GM18873 (cell line): ENCODE results near the gene SHANK2.

Source experiments
- ATAC-seq: cut with Tn5 transposase; IDR thresholded peaks from one replicate; pipeline ENCODE4 v1.9.1; 2021; ENCODE audit warnings: mild to moderate bottlenecking, moderate library complexity, moderate number of reproducible peaks; ENCODE audit not compliant: unreplicated experiment, low FRiP score

Gene SHANK2

DNA sequence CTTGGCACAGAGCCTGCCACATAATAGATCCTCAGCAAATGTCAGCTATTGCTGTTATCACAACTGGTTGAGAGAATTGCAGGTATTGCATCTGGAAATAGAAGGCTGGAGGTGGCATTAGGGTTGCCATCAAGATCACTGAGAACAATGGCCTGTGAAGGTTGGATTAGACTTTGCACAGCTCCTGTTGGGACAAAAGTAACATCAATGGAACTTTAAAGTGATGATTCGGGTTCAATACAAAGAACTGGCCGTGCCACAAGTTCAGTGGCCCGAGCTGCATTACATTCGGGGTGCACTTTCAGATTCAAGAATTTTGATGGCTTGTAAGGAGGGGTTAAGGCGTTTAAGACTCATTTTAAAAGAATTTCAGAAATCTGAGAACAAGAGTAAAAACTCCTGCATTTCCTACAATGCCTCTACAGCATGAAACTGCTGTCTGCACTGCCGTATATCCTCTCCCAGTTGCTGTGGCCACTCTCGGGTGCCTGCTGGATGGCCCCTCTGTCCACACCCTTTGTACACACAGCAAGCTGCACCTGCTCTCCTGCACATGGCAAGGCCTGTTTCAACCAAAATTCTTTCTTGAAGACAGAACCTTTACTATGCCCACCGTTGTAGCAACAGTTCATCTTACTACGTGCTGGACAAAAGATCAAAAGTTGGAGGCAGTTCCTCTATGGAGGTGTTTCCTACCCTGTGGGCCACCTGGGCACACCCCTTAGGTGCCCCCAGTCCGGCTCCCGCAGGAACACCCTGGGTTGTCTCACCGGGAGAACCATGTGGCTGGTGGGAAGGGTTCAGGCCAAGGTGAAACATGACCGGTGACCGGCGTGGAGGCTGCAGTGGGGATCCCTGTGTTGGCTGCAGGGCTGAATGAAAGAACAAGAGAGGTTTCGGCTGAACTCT is 17.5 kb upstream of the SHANK2 start:
- no peak for ATAC-seq

DNA sequence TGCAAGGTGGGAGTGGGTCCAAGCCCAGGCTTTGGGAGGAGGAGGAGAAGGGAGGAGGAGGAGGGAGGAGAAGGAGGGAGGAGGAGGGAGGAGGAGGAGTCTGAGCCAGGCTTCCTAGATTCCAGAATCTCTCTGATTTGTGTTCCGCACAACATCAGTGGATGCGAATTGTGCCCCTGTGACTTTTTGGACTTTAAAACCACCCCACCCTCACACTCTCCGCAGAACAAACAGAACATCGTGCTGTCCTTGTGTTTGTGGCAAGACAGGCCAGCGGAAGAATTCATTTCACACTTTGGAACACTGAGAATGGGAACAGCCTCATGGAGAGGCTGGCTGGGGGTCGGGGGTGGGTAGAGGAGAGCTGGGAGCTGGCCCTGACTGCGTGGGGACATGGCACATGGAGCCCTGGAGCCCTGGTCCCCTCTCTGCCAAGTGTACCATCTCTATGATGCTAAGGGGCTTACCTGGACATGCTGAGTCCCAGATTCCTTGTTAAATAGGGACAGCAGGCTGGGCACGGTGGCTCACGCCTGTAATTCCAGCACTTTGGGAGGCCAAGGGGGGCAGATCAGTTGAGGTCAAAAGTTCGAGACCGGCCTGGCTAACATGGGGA is 16.4 kb upstream of the SHANK2 start:
- ATAC-seq: no peak

DNA sequence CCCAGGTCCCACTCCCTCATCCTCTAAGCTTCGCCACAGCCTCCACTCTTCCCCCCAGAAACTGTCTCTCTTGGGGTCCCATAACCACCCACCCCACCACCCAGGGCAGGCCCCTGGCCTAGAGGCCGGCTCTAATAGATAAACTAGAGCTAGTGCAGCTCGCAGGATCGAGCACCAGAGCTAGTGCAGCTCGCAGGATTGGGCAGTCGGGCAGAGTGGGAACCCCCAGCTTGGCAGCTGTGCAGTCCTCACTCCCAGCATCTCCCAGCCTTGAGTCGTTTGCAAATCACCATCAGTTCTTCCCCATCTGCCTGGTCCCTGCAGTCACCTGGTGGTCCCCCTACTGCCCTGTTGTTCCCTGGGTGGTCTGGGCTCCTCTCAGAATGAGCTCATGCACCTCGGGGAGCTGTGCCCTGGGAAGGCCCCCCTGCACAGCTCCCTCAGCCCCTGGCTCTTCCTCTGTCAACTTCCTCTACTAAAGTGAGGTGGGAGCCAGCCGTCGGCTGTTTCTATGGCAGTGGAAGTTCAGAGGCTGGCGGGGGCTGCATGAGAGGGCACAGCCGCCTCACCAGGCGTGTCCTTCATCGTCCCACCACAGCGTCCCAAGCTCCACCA is 15.5 kb upstream of the SHANK2 start:
- no peak for ATAC-seq

DNA sequence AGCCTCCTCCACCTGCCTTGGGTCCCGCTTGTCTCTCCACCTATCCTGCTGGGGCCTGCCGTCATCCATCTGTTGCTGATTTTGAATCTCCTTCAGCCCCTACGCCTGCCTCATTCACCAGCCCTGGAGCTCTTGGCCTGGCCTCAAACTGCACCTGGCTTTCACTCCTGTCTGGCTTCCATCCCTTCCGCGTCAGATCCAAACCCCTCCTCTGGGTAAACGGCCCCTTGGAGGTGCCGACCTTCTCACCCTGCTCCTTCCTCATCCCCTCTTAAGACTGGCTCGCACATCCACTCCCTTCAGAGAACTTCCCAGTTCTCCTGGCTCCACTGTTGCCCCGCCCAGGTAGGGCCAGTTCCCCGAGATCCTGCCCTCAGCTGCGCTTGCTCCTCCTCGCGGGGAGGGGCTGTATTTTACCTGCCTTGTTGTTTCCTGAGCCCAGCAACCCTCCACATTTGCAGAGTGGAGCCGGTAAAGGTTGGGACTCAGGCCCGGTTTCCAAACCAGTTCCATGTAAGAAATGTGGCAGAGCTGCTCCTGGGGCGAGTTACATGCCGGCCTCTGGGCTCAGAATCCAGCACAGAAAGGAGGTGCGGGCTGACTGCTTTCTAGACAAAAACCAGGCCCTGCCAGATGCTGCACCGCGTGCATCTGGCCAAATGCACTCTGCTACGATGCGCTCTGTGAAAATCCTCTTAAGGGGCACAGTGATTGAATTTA is 13.9 kb upstream of the SHANK2 start:
- ATAC-seq: no peak

DNA sequence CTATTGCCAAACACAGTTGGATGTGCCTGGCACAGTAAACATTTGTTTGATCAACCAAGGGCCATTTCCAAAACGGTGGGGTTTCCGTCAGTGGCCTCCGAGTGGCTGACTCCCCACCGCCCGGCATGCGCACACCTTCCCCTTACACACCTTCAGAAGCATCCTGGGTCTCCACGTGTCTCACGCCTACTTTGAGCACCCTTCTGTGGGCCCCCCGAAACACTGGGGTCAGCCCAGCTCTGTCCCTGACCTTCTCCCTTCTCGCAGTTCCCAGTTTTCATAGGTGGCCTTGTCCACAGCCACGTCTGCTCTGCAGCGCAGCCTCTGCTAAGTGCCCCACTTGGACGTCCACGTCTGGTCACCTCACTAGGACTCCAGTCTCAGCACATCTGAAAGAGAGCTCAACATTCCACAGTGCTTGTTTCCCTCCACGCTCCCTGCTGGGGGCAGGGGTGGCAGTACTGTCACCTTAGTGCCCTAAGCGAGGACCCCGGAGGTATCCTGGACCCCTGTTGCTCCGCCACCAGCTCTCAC is 13.2 kb upstream of the SHANK2 start:
- no peak for ATAC-seq

DNA sequence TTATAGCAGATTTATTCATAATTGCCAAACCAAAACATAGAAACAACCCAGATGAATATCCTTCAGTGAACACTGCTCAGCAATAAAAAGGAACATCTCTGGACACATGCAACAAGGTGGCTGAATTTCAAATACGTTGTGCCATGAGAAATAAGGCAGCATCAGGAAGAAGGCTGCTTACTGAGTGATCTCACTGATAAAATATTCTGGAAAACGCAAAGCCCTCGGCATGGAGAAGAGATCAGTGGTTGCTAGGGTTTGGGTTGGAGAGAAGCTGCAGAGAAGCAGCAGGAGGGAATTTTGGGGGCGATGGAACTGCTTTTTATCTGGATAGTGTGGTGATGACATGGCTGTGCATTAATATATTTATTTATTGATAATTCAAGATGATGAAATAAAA is 11.0 kb upstream of the SHANK2 start:
- ATAC-seq: no peak

DNA sequence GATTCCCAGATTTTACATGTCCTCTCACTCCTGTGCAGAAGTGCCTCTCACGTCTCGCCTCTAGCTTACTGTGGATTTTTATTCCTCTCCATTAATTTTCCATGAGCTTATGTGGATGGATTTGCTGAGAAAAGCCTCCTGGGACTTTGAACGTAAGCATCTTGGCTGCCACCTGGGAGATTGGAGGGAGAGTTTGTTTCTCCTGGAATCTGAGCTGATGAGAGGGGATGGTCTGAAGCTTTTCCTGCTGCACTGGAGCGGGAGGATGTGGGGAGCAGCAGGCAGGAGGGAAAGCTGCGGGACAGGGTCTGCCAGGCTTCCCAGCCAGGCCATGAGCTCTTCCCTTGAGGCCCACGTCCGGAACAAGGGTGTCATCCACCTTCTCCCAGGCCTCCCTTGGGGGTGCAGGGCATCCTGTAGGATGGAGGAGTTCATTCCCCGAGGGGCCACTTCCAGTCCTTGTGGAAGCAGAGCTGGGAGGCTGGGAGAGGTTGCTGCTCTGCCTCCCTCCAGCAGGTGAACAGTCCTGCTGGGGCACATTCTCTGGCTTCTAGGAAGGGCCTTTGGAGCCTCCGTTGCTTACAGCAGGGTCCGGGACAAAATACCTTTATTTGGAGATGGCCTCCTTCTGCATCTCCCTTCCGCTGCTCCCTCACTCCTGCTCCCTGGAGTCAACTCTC is 3.6 kb upstream of the SHANK2 start:
- no peak for ATAC-seq

DNA sequence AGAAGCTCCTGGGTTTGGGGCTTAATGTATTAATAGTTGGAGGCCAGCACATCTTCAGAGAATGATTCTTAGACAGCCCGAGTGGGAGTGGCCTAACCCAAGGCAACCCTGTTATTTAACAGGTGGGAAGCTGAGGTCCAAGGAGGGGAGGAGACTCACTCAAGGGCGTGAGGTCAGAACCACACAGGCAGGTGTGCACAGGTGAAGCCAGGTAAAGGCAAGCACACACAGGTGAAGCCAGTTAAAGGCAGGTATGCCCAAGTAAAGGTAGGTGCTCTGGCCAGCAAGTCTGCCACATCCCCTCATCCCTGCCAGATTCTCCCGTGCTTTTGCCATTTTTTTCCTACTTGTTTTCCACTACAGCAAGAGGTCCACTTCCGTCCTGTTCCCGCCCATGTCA is 2.9 kb upstream of the SHANK2 start:
- no peak for ATAC-seq

DNA sequence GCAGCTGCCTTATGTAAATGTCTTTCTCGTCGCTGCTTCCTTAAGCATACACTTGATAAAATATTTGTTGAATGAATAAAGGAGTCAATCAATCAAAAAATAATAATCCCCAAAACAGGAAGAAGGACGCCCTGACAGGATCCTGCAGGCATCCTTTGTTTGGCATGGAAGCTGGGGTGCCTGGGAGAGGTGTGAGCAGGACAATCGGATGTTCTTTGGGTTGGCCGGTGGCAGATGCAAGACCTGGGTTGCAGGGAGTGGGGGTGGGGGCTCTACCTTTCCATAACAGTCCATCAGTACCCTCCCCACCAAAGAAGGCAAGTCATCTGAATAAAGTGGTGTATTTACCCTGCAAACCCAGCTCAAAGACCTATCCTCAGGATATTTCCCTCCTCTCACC is 1.4 kb upstream of the SHANK2 start:
- no peak for ATAC-seq

DNA sequence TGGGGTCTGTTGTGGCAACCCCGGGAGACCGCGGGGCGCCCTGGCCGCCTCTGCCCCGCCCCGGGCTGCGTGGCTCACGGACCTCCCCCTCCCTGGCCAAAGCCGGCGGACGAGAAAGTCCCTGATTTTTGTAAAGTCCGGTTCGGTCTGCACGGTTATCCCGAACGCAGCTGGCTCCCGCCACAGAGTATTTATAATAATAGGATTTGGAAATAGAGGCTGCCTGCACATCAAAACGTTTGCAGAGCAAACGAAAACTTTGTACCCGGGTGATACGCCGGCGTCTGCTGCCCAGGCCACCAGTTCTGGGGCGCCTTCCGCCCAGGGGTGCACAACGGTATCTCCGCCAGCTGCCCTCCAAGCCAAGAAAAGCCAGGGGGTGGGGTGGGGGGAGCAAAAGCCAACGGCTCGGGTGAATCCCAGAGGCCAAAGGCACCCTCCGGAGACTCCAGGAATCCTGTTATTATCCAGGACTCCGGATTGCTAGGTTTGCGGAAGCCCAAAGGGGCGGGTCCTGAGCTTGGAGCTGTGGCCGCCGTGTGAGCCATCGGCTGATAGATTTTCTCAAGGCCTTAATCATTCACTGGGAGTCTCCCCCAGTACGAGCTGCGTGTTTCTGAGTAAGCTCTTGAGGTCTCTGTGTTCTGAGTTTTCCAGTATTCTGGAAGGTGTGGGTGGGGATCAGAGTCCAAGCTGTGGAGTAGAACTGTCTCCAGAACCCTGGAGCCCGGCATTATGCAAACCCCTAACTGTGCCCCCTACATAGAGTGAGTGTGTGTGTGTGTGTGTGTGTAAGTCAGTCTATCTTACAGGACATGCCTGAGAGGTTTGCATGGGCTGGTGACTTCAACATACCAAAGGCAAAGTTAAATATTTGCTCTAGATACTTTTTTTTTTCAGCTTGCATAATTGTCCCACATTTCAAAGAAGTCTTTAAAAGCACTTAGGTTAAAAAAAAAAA is 673 bp upstream of the SHANK2 start:
- ATAC-seq: no peak

DNA sequence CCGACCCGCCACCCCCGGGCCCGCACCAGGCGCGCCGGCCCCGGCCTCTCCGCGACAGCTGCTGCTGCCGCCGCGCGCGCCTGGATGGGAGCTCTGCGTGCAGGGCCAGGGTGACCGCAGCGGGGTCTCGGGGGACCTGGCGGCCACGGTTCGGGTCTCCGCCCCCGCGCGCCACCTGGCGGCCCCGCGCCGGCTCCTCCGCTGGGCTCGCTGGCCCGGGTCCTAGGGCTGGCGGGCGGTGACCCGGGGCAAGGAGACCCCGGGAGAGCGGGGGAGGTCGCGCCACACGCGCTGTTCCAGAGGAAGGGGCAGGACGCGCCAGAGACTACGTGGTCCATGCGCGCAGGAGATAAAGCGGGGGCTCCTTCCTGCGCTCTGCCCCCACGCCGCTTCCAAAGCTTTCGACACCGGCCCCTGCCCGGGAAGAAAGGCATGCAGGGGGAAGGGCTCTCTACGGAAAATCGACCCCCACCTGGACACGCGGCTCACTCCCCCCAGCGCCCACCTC is 562 bp downstream of the SHANK2 start:
- no peak for ATAC-seq

DNA sequence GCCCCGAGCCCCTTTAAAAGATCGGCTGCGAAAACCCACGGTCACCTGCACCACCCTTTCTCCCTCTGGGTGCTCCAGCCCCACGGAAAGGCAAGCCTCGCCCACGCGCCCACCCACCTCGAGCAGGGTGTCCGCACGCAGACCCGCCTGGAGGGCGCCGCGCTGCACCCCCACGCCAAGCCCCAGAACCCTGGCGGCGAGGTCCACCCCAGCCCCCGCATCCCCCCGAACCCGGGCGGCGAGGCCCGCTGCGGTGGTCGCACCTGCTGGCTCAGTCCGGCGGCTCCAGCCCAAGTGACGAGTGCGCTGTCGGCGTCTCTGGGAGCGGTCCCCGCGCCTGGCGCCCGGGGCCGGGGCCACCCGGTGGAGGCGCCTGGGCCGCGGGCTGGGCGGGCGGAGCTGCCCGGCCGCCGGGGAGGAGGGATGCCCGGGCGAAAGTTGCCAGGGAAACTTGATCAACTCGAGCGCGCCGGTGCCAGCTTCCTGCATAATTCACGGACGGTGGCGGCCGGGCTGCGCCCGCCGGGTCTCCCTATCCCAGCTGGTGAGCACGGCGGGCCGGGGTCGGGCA is 1.1 kb downstream of the SHANK2 start:
- ATAC-seq: no peak

DNA sequence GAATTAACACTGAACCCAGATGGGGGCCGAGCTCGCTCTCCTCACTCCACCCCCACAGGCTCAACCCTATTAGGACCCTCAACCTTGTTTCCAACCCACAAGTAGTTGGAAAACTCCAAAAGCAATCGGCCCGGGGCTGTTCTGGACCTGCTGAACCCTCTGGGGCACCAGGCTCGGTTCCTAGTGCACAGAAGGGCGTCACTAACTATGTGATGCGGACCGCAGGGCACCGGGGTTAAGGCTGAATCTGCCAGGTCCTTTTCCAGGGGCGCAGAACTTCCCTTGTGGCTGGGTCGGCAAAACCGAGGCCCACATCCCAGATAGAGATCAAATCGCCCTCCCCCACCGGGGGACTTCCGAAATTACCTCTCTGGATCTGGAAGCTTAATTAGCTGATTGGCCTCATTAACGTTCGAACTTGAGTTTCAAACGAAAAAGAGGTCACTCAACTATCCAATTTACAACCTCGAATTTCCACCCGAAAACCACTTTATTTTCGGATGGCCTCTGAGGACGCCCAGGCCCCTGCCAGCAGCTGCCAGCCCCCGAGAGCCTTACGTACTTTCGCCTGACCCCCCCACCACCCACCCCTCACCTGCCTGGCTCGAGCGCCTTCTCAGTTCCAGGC is 1.7 kb downstream of the SHANK2 start:
- no peak for ATAC-seq

DNA sequence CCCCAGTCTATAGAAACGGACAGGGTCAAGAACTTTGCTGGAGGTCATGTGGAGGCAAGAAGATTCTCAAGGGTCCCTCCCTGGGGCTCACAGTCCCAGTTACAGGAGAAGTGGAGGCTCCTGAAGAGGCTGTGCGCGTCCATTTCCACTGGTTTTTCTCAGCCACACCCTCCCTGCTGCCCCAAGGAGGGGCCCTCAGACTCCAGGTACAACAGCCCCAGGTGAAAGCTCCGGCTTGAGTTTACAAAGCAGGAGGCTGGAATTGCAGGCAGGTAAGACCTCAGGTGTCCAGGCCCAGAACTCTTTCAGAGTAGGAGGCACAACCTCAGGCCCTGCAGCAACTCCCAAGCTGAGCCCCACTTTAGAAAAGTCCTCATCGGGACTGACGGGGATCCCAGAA is 3.1 kb downstream of the SHANK2 start:
- ATAC-seq: no peak

DNA sequence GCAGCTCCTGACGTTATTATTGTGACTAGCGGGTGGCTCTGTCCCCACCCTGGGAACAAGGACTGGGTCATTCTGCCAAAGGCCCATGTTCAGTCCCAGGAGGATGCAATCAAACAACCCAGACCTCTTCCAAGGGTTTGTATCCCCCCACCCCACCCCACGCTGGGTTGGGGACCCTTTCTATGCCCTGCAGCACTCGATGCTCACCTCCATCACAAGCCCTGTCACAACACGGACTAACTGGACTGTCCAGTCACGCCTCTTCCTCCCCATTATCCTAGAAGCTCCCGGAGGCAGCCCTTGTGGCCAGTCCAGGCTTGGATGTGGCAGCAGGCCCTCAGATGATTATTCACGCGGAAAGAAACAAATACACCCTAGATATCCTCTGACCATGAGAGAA is 3.7 kb downstream of the SHANK2 start:
- ATAC-seq: no peak

DNA sequence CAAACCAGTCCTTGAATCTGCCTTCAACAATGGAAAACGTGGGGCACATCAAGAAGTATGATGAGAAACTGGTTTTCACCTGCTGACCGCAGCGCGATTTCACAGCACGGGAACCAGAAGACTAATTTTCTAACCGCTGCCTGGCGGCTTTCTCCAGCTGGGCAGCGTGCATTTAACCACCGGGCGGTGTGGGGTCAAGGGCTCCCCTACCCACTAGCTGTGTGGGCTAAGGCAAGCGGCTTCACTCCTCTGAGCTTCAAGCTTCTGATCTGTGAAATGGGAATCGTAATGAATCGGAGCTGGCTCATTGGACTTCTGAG is 4.2 kb downstream of the SHANK2 start:
- ATAC-seq: no peak

DNA sequence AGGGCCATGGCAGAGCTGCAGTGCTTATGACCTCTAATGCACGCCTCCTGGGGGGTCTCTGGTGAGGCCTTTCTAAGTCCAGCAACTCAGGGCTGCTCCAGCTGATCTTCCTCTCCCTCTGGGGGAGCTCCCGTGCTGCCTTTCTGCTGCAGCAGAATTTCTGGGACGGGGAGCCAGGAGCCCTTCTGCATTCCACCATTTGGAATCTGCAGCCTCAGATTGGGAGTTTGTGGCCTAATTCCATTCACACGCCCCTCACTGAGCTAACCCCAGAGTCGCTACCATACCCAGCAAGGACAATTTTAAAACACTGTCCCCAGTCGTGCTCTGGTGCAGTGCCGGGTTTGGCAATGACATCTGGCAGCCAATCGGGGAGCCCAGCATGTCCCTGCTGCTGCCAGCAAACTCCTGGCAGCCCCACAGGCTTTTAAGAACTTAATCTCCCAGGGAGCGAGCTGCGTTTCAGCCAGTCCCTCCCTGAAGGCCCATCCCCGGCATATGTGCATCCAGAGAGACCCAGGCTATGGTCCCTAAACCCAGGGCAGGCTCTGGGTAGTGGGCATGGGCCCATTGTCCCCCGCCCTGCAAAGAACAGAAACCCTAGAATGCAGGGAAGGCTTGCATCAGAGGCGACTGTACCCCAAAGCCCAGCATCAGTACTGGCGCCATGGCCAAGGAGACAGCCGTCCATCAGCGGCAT is 4.7 kb downstream of the SHANK2 start:
- no peak for ATAC-seq

DNA sequence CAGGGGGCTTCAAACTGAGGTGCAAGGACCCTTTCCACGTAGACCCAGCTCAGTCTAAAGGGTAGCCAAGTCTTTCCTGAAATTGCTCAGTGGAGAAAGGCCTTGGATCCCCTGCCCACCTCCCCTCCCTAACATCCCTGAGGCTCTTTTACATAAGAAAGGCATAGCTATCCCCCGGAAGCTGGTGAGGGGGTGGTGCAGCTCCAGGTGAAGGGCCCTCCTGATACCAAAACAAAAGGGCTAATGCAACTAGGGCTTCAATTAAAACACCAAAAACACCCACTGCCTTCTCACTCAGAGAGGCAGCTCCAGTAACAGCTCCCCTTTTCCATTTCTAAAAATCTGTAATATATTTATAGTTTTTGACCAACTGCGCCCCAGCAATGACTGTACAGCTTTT is 5.8 kb downstream of the SHANK2 start:
- ATAC-seq: no peak
